Heart left ventricle (tissue), 16 donors: ENCODE measurements around the gene FOXL2NB. TPM values are rescaled to one million over a fixed set of nuclear protein-coding genes. Genes with fewer than 3 reads are reported as not detected.
A peak's percentile ranks its signal among the peaks of the same experiment; 100 is the strongest.

Experiments used
- ATAC-seq, 4 donors: fragments of 200-7000 bp; cut with Tn5 transposase; one replicate each; pipeline ENCODE4 v1.9.1; 2020 to 2022; ENCODE audit warnings: moderate library complexity in 4 of 4, mild to moderate bottlenecking in 3 of 4, moderate number of reproducible peaks in 1 of 4
- DNase-seq, 5 donors: peaks; one replicate each; pipeline ENCODE4 v3.0.0-alpha.2; 2020
- H3K27ac ChIP-seq, 12 donors: fragments of 200-600 bp; sonication (generic) in 4 of 12; one replicate each; pipeline versions ENCODE4 v1.5.0 to v1.8.0; 2016 to 2022; ENCODE audit warnings: mild to moderate bottlenecking in 2 of 12
- H3K27me3 ChIP-seq, 9 donors: fragments of 200-600 bp; sonication (generic) in 2 of 9; one replicate each; pipeline versions ENCODE4 v1.5.1 to v1.8.0; 2016 to 2022; ENCODE audit warnings: mild to moderate bottlenecking in 3 of 9
- H3K36me3 ChIP-seq, 9 donors: fragments of 200-600 bp; sonication (generic) in 2 of 9; one replicate each; pipeline versions ENCODE4 v1.5.0 to v1.8.0; 2018 to 2022; ENCODE audit warnings: mild to moderate bottlenecking in 2 of 9
- H3K4me1 ChIP-seq, 12 donors: fragments of 200-600 bp; sonication (generic) in 4 of 12; one replicate each; pipeline versions ENCODE4 v1.5.0 to v1.8.0; 2016 to 2022; ENCODE audit warnings: mild to moderate bottlenecking in 3 of 12
- H3K4me3 ChIP-seq, 12 donors: fragments of 200-600 bp; sonication (generic) in 4 of 12; one replicate each; pipeline versions ENCODE4 v1.5.0 to v1.8.0; 2017 to 2022; ENCODE audit warnings: mild to moderate bottlenecking in 9 of 12, moderate library complexity in 4 of 12
- H3K9me3 ChIP-seq, 12 donors: fragments of 200-600 bp; sonication (generic) in 4 of 12; one replicate each; pipeline versions ENCODE4 v1.5.0 to v1.8.0; 2016 to 2022; ENCODE audit warnings: mild to moderate bottlenecking in 1 of 12
- POLR2A ChIP-seq, 2 donors: fragments of 450-650 bp; IDR thresholded peaks; one replicate each; pipeline ENCODE4 v1.6.1; 2017; ENCODE audit warnings: antibody characterized with exemption in 2 of 2, mild to moderate bottlenecking in 2 of 2, moderate library complexity in 2 of 2
- WGBS, 4 donors: extraction: QIAGEN DNeasy Blood & Tissue Kit in 2 of 4; methylation state at CpG; one replicate each; pipeline versions ENCODE4 v1.1.5 to v1.1.7; 2013 to 2018; 5-methylcytosine and 5-hydroxymethylcytosine counted together
- intact Hi-C, 10 donors: fragments of 100-400 bp; cut with DNase I; formaldehyde crosslinking; loops; one replicate each; pipeline versions ENCODE4 v1.11.1 to v1.14.2; 2022
- polyA plus RNA-seq, 2 donors: library from polyadenylated mRNA; stranded (reverse); fragments of 200-250 nt; gene quantifications; one replicate each; pipeline ENCODE4 v1.2.3, GENCODE V29; 2013
- total RNA-seq, 9 donors: library from RNA; depleted of rRNA in 2 of 9; stranded (reverse); fragments of >200 nt in 2 of 9; fragmentation: NEBNext Ultra II Directional in 3 of 9; extraction: Animal tissue kit (Norgen Biotek cat#: 25700) in 3 of 9; gene quantifications; one replicate each; pipeline versions ENCODE4 v1.1.0 to v1.2.4, GENCODE V29; 2016 to 2023
- TF ChIP-seq, protein P1 (sequence below), 12 donors: fragments of 200-600 bp; sonication (generic) in 4 of 12; IDR thresholded peaks; one replicate each; pipeline versions ENCODE4 v1.5.0 to v1.8.0; 2018 to 2022; ENCODE audit warnings: antibody characterized with exemption in 12 of 12, mild to moderate bottlenecking in 5 of 12
- donor health status: ischemic (EF 13 %, LVEDD 7.1; RV severe dilation, severe dysfunction).
- donor health status: healthy with polysubstance abuse.
- donor health status: DM: no; HTN: yes; CAD: no.
- donor health status: DM: no; HTN: no; CAD: no.
- donor health status: ischemic (EF 25% LVEDD 6.9; RV normal size, moderate dysfunction).
- donor health status: ischemic (EF 25% LVEDD 5.7; RV mildly dilated, moderate dysfunction).
- donor health status: healthy.
- donor health status: DM: yes; HTN: yes; CAD: no.
- donor health status: ischemic (EF 35%, LVEDD 5.7; RV mildly dilated, moderate dysfunction).
- donor health status: nonischemic (EF 11% LVEDD 7.7; RV severe dilation, severe dysfunction).
- donor health status: DM: yes; HTN: yes; CAD: no.
- donor health status: PGD.
- donor health status: ischemic (EF 29% LVEDD 5.4; RV normal size, mild dysfunction).
- donor health status: nonischemic (EF 23%, LVEDD 6.1; RV moderate dilation, normal function).

FOXL2NB gene
- total and polyA plus RNA-seq, 11 donors: 0.25 TPM; not detected in 10

DNA sequence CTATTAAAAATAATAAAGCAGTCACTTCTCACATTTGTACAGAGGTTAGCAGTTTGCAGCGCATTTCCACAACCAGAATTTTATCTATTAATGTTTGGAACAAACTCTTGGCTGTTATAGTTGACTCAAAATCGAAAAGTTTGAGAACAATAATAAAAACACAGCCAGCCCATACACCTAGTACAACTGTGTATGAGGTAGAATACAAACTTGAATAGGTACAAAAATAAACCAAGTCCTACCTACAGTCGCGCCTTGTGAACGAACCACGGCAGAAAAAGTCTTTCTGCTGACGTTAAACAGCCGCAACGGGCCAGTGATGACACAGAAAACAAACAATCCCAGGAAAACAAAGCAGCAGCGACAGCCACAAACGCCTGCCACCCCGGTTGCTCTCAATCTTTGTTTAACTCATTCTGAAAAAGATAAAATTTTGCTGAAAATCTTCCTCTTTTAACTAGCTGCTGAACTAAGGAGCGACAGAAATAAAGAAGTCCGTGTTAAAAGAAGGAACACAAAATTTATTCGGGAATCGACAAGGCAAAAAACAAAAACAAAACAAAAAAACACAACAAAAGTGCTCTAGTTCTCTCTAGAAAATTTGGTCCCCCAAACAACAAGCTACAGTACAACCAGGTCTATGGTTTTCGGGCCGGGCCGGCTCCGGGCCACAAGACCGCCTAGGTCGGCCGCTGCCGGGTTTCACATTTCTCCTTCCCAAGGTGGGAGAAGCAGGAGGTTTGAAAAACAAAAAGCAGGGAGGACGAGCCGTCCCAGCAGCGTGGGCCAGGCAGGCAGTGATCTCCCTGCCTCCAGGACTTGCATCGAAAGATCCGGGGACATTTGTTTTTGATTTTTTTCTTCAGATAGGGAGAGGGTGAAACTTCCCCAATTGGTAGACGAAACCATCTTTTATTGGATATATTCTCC, 3.0 kb upstream of the FOXL2NB start:
- ATAC-seq: no peak
- DNase-seq: no peak
- H3K4me1 ChIP-seq: peaks cover 11 to 47% (median 36%) of the 10 kb centered on the region in 12 donors
- H3K27me3 ChIP-seq: peaks cover 89 to 100% (median 97%) of the 10 kb centered on the region in 9 donors
- intact Hi-C loops: no loop called here
- H3K4me3 ChIP-seq: peak overlapping the region in 5 of 12 donors; percentile 10 to 31 (median 18)
- H3K9me3 ChIP-seq: no peaks in the 10 kb centered on the region
- WGBS, 4 donors: 9 to 18% (median 15%) methylated on average over 30 of the region's 30 CpGs
- no peaks in the 10 kb centered on the region for H3K36me3 ChIP-seq
- no peak overlapping the region for H3K27ac ChIP-seq
- no peak for TF ChIP-seq POLR2A (IDR thresholded peaks at IDR 0.05)
- TF ChIP-seq, protein P1, sequence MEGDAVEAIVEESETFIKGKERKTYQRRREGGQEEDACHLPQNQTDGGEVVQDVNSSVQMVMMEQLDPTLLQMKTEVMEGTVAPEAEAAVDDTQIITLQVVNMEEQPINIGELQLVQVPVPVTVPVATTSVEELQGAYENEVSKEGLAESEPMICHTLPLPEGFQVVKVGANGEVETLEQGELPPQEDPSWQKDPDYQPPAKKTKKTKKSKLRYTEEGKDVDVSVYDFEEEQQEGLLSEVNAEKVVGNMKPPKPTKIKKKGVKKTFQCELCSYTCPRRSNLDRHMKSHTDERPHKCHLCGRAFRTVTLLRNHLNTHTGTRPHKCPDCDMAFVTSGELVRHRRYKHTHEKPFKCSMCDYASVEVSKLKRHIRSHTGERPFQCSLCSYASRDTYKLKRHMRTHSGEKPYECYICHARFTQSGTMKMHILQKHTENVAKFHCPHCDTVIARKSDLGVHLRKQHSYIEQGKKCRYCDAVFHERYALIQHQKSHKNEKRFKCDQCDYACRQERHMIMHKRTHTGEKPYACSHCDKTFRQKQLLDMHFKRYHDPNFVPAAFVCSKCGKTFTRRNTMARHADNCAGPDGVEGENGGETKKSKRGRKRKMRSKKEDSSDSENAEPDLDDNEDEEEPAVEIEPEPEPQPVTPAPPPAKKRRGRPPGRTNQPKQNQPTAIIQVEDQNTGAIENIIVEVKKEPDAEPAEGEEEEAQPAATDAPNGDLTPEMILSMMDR (IDR thresholded peaks at IDR 0.05): no peak

DNA sequence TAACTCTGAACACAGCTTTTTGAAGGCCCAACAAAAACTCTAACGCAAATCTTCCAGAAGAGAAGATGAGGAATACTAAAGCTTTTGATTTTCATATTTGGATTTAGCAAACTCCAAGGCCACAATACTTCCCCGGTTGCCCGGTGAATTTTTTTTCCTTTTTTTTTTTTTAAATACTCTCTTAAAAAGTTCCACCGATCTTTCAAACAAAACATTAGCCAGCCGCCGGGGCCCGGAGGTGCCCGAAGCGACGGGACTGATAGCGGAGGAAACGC, 2.4 kb upstream of the FOXL2NB start:
- intact Hi-C loops: no loop called here
- no peak for DNase-seq
- Histone ChIP-seq H3K36me3 (no peaks in the 10 kb centered on the region), H3K4me3 (peak overlapping the region in 9 of 12 donors; percentile 4 to 57 (median 25)), H3K27ac (no peak overlapping the region), H3K27me3 (peaks cover 84 to 100% (median 97%) of the 10 kb centered on the region in 9 donors), H3K4me1 (peaks cover 11 to 45% (median 32%) of the 10 kb centered on the region in 12 donors), H3K9me3 (no peaks in the 10 kb centered on the region)
- WGBS, 4 donors: 3 to 11% (median 9%) methylated on average over 12 of the region's 12 CpGs
- no peak for ATAC-seq
- TF ChIP-seq, protein P1 (IDR thresholded peaks at IDR 0.05): no peak
- TF ChIP-seq POLR2A (IDR thresholded peaks at IDR 0.05): no peak

DNA sequence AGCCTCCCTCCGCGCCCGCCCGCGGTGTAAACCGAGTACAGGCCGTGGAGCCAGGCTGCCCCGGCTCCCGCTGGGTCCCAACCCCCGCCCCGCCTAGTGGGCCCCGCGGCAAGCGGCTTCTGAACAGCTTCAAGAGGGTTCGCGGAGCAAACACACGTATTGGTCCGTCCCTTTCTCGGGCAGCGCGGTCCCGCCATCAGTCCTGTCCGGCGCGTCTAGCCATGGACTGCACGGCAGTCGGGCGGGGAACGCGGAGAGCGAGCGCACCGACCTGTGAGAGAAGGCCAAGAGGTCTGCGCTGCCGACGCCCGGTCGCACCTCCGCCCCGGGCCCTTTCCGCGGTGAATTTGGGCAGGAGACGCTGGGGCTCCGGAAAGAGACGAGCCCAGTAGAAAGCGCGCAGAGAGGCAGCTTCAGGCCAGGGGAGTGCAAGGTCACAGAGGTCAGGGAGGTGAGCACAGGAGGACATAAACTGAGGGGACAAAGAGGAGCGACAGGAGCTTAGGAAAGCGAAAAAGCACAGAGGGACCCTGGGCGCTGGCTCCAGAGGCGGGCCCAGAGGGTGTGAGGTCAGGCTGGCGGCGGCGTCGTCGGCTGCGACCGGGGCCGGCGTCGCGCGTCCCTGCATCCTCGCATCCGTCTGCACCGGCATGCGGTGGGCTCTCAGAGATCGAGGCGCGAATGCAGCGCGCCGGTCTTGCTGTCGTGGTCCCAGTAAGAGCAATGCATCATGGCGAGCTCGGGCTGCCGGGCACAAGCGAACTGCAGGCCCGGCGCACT, 1.9 kb upstream of the FOXL2NB start:
- TF ChIP-seq, protein P1 (IDR thresholded peaks at IDR 0.05): no peak
- TF ChIP-seq POLR2A (IDR thresholded peaks at IDR 0.05): no peak
- Histone ChIP-seq H3K27me3 (peaks cover 80 to 100% (median 97%) of the 10 kb centered on the region in 9 donors), H3K4me1 (peaks cover 11 to 45% (median 33%) of the 10 kb centered on the region in 12 donors), H3K4me3 (peak overlapping the region in 9 of 12 donors; percentile 8 to 57 (median 25)), H3K9me3 (no peaks in the 10 kb centered on the region), H3K27ac (no peak overlapping the region), H3K36me3 (no peaks in the 10 kb centered on the region)
- 2 to 5% (median 4%) methylated on average over 44 to 80 of the region's 80 CpGs for WGBS, 4 donors
- DNase-seq: no peak
- peak in 1 of 4 donors; percentile 17 for ATAC-seq
- intact Hi-C loops: no loop called here
